Memory B cell (primary cell): ENCODE results near the gene FOXRED1.

Experiments
- ATAC-seq: fragments of 150-1000 bp; cut with Tn5 transposase; 2 replicates; pipeline ENCODE4 v1.10.0; 2021; ENCODE audit warnings: low read depth, mild to moderate bottlenecking, moderate library complexity
- DNase-seq, 2 donors: peaks; one replicate each; pipeline ENCODE4 v3.0.0; 2022; ENCODE audit warnings: low spot score in 2 of 2
- H3K27ac Mint-ChIP-seq: one replicate; pipeline ENCODE4 v1.8.0; 2022; ENCODE audit warnings: mild to moderate bottlenecking, moderate library complexity, mixed read lengths
- H3K27me3 Mint-ChIP-seq: one replicate; pipeline ENCODE4 v1.8.0; 2022; ENCODE audit warnings: mixed read lengths
- H3K36me3 Mint-ChIP-seq: one replicate; pipeline ENCODE4 v1.8.0; 2022; ENCODE audit warnings: mild to moderate bottlenecking, mixed read lengths
- H3K4me1 Mint-ChIP-seq: one replicate; pipeline ENCODE4 v1.8.0; 2022; ENCODE audit warnings: mixed read lengths
- H3K4me3 Mint-ChIP-seq: one replicate; pipeline ENCODE4 v1.8.0; 2022; ENCODE audit warnings: mild to moderate bottlenecking, moderate library complexity, mixed read lengths
- H3K9me3 Mint-ChIP-seq: one replicate; pipeline ENCODE4 v1.8.0; 2022; ENCODE audit warnings: mixed read lengths

The FOXRED1 gene

DNA sequence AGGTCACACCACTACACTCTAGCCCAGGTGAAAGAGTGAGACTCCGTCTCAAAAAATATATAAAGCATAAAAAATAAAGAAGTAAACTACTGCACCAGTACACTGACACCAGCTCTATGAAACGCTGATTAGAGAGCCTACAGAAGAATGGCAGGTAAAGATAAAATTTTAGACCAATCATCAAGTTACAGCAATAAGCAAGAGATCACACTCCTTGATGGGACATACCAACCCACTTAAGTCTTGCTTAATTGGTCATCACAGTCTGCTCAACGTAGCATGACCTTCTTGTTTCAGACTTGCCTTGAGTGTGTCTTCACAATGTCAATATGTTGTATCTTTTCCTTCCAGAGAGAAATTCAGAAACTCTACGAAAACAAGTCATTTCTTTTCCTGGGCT, 12.7 kb upstream of the FOXRED1 start:
- no peaks in the 10 kb centered on the region for H3K27me3 Mint-ChIP-seq
- no peaks in the 10 kb centered on the region for H3K9me3 Mint-ChIP-seq
- DNase-seq = no peak
- ATAC-seq = no peak
- no peaks in the 10 kb centered on the region for H3K4me1 Mint-ChIP-seq
- H3K4me3 Mint-ChIP-seq = no peak overlapping the region
- peak overlapping the region; percentile 19 for H3K27ac Mint-ChIP-seq
- peaks cover 10% of the 10 kb centered on the region for H3K36me3 Mint-ChIP-seq

DNA sequence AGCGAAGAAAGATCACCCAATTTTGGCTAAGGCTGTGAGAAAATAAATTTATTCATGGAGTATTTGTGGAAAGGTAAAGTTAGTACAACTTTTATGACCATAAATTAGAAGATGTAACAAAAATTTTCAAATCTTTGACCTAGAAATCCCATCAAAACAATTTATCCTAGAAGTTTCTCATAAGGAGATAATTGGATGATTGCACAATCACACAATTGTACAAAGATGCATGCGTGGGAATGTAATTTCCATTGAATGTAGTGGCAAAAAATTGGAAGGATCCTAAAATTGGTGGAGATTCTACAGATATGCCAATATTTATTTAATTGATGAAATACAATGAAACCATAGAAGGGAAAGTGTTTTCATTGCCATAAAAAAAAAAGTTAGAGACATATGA, 11.8 kb upstream of the FOXRED1 start:
- Mint-ChIP-seq H3K4me3 (no peak overlapping the region), H3K9me3 (no peaks in the 10 kb centered on the region), H3K36me3 (peaks cover 12% of the 10 kb centered on the region), H3K27me3 (no peaks in the 10 kb centered on the region), H3K27ac (no peak overlapping the region), H3K4me1 (no peaks in the 10 kb centered on the region)
- DNase-seq (no peak), ATAC-seq (no peak)

DNA sequence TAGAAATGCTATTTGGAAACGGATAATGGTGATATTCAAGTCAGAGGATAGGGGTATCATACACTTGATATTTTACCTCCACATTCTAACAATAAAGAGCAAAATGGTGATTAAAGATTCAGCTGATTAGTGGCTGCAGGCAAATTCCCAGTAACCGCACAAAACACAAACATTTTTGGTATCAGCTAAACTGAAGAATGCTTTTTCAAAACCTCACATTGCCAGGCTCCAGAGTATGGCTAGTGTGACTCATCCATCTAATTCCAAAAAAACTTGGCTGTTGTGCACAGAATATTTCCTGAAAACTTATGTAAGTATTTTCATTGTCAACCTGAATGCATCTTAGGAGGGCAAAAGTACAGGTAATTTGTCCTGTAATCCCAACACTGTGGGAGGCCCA, 11.2 kb upstream of the FOXRED1 start:
- no peak overlapping the region for H3K4me3 Mint-ChIP-seq
- ATAC-seq = no peak
- no peaks in the 10 kb centered on the region for H3K9me3 Mint-ChIP-seq
- H3K36me3 Mint-ChIP-seq = peaks cover 13% of the 10 kb centered on the region
- no peak overlapping the region for H3K27ac Mint-ChIP-seq
- H3K27me3 Mint-ChIP-seq = no peaks in the 10 kb centered on the region
- DNase-seq = no peak
- no peaks in the 10 kb centered on the region for H3K4me1 Mint-ChIP-seq

DNA sequence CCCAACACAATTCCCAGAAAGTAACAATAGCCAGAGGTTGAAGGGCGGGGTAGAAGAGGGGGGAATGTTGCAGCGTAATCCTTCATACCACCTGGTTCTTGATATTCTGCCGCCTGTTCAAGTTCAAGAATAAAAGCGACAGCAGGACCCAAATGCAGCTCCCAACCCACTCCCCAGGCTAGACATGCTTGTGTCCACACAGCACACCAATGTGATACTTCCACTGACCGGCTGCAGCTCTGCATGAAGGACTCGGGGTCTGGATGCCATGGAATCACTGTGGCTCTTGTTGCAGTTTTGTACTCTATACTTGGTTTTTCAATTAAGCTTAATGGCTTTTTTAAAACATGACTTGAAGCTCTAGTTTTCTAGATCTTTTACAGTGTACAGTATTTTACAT, 6.7 kb upstream of the FOXRED1 start:
- Mint-ChIP-seq H3K9me3 (no peaks in the 10 kb centered on the region), H3K27ac (no peak overlapping the region), H3K36me3 (peaks cover 37% of the 10 kb centered on the region), H3K4me1 (peaks cover 2% of the 10 kb centered on the region), H3K4me3 (no peak overlapping the region), H3K27me3 (no peaks in the 10 kb centered on the region)
- DNase-seq (no peak), ATAC-seq (no peak)

DNA sequence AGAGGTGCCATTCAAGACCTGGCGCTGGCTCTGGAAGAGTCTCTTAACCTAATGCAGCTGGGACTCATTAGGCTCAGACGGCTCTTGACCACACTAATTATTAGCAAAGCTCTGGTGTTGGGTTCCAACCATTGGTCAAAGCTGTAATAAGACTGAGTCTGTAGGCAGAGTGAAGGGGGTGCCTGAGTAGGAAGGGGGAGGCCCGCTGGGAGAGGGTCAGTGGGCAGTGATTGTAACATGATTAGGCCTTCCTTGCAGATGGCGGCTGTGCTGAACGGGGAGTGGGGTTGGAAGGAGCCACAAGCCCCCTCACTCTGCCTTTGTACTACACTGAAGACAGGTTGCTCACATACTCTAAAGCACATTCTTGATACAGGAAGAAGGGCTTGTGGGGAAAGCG, 5.5 kb upstream of the FOXRED1 start:
- no peaks in the 10 kb centered on the region for H3K9me3 Mint-ChIP-seq
- H3K27ac Mint-ChIP-seq = peak overlapping the region; percentile 15
- H3K36me3 Mint-ChIP-seq = peaks cover 36% of the 10 kb centered on the region
- H3K4me1 Mint-ChIP-seq = peaks cover 9% of the 10 kb centered on the region
- H3K27me3 Mint-ChIP-seq = no peaks in the 10 kb centered on the region
- ATAC-seq (no peak), DNase-seq (no peak)
- H3K4me3 Mint-ChIP-seq = no peak overlapping the region

DNA sequence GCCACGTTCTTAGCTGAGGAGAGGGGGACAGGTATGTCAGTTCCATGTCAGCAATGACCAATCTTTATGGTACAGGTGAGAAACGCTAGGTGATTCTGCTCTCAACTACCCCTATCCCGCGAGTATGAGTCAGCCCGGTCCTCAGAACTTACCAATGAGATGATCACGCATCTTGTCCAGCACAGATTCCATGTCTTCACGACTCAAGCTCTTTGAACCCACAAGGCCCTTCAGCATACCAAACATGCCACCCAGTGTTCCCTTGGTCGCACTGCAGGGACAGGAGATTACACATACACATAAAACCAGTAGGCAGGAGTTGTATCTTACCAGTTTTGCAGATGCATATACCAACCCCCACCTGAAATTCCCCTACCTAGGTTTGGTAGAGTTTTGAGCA, 3.1 kb upstream of the FOXRED1 start:
- H3K9me3 Mint-ChIP-seq = no peaks in the 10 kb centered on the region
- H3K27ac Mint-ChIP-seq = no peak overlapping the region
- DNase-seq = no peak
- no peaks in the 10 kb centered on the region for H3K27me3 Mint-ChIP-seq
- H3K36me3 Mint-ChIP-seq = peaks cover 36% of the 10 kb centered on the region
- ATAC-seq = no peak
- no peak overlapping the region for H3K4me3 Mint-ChIP-seq
- peaks cover 13% of the 10 kb centered on the region for H3K4me1 Mint-ChIP-seq

DNA sequence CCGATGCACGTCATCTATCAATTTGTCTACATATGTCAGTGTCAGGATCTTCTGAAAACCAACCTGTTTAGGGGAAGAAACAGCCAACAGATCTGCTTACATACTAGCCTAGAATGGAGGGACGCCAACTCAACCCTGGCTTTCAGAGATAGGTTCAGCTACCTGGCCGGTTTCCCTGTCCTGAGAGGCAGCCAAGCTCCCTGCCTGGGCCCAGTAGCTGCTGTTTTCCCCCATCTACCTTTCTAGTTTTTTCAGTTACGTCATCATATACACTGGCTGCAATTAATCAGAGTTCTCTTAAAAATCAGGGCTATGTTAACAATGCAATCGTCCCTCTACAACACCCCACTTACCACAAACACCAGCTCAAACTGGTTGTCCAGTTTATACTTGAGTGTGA, 1.3 kb upstream of the FOXRED1 start:
- Mint-ChIP-seq H3K4me1 (peaks cover 15% of the 10 kb centered on the region), H3K27ac (peak overlapping the region; percentile 100)
- no peak for ATAC-seq

DNA sequence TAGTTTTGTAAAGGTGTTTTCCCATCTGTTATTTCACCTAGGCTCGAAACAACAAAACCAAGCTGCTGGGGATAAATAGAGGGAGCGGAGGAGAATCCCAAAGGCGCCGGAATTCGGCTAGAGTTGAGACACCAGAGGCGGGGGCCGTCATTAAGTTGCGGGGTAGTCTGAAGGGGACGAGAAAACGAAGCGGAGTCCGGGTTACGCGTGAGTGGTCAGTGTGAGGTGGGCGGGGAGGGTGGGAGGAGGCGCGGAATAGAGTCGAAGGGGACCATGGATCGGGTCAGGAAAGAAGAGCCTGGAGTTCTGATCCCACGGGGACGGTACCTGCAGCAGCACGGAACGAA, 620 bp upstream of the FOXRED1 start:
- DNase-seq (peak; percentile 10 to 21), ATAC-seq (no peak)
- Mint-ChIP-seq H3K4me1 (peaks cover 15% of the 10 kb centered on the region), H3K27me3 (no peaks in the 10 kb centered on the region), H3K4me3 (peak overlapping the region; percentile 91), H3K36me3 (peaks cover 31% of the 10 kb centered on the region), H3K9me3 (no peaks in the 10 kb centered on the region), H3K27ac (peak overlapping the region; percentile 100)

More for the DNA sequence above, 1.3 kb upstream of the FOXRED1 start:
- no peak for DNase-seq
- Mint-ChIP-seq H3K36me3 (peaks cover 34% of the 10 kb centered on the region), H3K9me3 (no peaks in the 10 kb centered on the region), H3K27me3 (no peaks in the 10 kb centered on the region), H3K4me3 (peak overlapping the region; percentile 91)

DNA sequence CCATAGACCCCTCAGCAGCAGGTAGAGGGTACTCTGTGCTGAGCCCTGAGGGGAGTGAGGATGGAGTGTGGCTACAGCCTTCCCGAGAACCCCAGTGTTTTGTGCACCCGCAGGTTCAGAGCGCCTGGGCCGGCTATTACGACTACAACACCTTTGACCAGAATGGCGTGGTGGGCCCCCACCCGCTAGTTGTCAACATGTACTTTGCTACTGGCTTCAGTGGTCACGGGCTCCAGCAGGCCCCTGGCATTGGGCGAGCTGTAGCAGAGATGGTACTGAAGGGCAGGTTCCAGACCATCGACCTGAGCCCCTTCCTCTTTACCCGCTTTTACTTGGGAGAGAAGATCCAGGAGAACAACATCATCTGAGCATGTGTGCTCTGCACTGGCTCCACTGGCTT, 8.4 kb downstream of the FOXRED1 start:
- H3K4me1 Mint-ChIP-seq = peaks cover 21% of the 10 kb centered on the region
- H3K9me3 Mint-ChIP-seq = no peaks in the 10 kb centered on the region
- H3K36me3 Mint-ChIP-seq = peaks cover 16% of the 10 kb centered on the region
- no peaks in the 10 kb centered on the region for H3K27me3 Mint-ChIP-seq
- no peak for ATAC-seq
- no peak overlapping the region for H3K4me3 Mint-ChIP-seq
- no peak overlapping the region for H3K27ac Mint-ChIP-seq
- DNase-seq = no peak

DNA sequence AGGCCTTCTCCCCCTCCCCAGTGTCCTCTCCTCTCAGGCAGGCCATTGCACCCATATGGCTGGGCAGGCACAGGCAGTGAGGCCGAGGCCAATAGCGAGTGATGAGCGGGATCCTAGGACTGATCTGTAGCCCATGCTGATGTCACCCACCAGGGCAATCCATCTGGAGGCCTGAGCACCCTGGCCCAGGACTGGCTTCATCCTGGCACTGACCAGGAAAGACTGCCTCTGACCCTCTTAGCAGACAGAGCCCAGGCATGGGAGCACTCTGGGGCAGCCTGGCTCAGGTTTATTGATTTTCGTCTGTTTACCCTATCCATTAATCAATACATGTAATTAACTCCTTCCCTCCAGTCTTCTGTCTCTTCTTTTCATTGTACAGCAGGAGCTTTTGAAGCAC, 8.8 kb downstream of the FOXRED1 start:
- no peak for ATAC-seq
- H3K36me3 Mint-ChIP-seq = peaks cover 12% of the 10 kb centered on the region

DNA sequence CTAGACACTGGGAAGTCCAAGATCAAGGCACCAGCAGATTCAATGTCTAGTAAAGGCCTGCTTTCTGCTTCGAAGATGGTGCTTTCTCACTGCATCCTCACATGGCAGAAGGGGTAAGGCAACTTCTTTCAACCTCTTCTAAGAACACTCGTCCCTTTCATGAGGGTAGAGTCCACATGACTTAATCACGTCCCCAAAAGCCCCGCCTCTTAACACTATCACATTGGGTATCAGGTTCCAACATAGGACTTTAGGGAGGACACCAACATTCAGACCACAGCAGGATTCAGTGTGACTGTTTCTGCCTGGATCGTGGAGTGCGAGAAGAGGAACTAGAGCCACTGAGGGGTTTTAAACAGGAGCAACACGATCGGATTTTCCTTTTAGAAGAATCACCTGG, 10.2 kb downstream of the FOXRED1 start:
- no peaks in the 10 kb centered on the region for H3K9me3 Mint-ChIP-seq
- H3K27me3 Mint-ChIP-seq = no peaks in the 10 kb centered on the region
- DNase-seq (no peak), ATAC-seq (no peak)
- H3K36me3 Mint-ChIP-seq = peaks cover 9% of the 10 kb centered on the region
- peaks cover 25% of the 10 kb centered on the region for H3K4me1 Mint-ChIP-seq
- peak overlapping the region; percentile 60 for H3K27ac Mint-ChIP-seq
- H3K4me3 Mint-ChIP-seq = no peak overlapping the region

More for the DNA sequence above, 8.8 kb downstream of the FOXRED1 start:
- no peak overlapping the region for H3K27ac Mint-ChIP-seq
- H3K4me3 Mint-ChIP-seq = no peak overlapping the region
- no peak for DNase-seq
- no peaks in the 10 kb centered on the region for H3K27me3 Mint-ChIP-seq
- peaks cover 20% of the 10 kb centered on the region for H3K4me1 Mint-ChIP-seq
- no peaks in the 10 kb centered on the region for H3K9me3 Mint-ChIP-seq

DNA sequence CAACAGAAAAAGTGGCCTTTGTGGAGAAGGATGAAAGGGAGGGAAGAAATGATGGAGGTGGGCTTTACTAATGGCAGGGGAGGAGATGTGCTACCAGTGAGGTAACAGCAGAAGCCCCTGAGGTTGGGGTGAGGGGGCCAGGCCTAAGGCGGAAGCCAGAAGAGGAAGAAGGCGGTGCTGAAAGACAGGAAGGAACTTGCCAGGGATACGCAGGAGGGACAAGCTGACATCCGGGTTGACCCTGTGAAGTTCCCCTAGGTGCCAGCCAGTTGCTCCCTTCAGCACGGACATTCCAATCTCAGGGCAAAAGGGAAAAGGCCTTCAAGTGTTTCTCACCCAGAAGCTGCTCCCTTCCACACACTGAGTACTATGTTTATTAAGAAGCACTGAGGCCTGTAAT, 11.6 kb downstream of the FOXRED1 start:
- no peaks in the 10 kb centered on the region for H3K9me3 Mint-ChIP-seq
- H3K27ac Mint-ChIP-seq = peak overlapping the region; percentile 60
- H3K4me3 Mint-ChIP-seq = no peak overlapping the region
- ATAC-seq (no peak), DNase-seq (no peak)
- peaks cover 3% of the 10 kb centered on the region for H3K36me3 Mint-ChIP-seq
- no peaks in the 10 kb centered on the region for H3K27me3 Mint-ChIP-seq
- H3K4me1 Mint-ChIP-seq = peaks cover 29% of the 10 kb centered on the region

DNA sequence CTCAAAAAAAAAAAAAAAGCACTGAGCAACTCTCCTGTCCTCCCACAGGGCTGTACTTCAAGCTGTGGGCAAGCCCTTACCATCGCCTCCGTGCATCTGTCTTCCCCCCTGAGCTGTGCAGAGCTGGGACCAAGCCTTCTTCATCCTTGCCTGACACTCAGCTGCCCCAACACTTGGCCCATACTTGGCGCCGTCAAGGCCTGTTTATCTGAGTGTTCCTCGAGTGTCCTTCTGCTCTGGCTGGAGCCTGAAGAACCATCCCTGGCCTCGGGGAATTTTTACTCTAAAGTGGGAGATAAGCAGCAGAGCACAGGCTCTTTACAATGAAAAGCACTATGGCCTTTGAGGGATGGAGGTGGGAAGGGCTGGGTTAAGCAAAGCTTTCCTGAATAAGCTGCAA, 12.3 kb downstream of the FOXRED1 start:
- no peaks in the 10 kb centered on the region for H3K27me3 Mint-ChIP-seq
- DNase-seq (no peak), ATAC-seq (no peak)
- no peaks in the 10 kb centered on the region for H3K9me3 Mint-ChIP-seq
- peaks cover 27% of the 10 kb centered on the region for H3K4me1 Mint-ChIP-seq
- no peaks in the 10 kb centered on the region for H3K36me3 Mint-ChIP-seq
- peak overlapping the region; percentile 96 for H3K4me3 Mint-ChIP-seq
- peak overlapping the region; percentile 99 for H3K27ac Mint-ChIP-seq

DNA sequence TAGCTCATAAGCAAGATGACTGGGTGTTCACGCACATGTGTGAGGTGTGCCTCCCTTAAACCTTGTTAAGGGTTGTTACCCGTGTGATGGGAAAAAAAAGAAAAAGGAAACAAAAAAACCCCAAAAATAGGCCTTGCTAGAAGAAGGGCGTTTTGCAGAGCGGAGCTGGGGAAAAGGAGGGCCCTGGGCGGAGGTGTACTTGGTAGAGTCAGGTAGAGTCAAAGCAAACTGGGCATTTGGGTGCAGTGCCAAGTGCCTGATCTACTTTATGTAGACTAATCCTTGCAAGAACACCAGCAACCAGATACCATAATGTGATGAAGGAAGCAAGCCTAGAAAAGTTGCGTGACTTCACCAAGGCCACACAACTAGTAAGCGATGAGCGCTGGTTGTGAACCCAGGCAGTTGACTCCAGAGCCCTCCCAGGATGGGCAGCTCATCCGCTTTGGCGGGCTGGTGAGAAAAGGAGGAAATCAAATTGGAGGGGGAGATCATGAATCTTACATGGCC, 12.8 kb downstream of the FOXRED1 start:
- H3K4me1 Mint-ChIP-seq = peaks cover 28% of the 10 kb centered on the region
- H3K36me3 Mint-ChIP-seq = no peaks in the 10 kb centered on the region
- DNase-seq (no peak), ATAC-seq (no peak)
- H3K9me3 Mint-ChIP-seq = no peaks in the 10 kb centered on the region
- no peaks in the 10 kb centered on the region for H3K27me3 Mint-ChIP-seq
- peak overlapping the region; percentile 99 for H3K27ac Mint-ChIP-seq
- H3K4me3 Mint-ChIP-seq = peak overlapping the region; percentile 96

DNA sequence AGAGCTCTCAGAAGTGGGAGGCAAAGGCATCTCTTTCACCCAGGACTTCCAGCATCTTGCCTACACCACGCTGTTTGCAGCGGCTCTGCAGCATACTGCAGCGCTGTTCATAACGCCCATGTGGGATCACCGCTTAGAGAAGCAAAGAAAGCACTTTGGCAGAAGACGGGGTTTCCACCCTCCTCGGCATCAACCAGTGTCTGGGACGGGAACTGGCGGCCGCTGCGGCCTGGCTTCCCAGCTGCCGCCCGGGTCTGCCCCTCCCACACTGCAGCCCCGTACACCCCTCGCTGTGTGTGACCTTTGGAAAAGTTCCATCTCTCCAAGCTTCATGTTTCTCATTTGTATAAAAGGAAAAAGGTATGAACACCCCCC, 13.4 kb downstream of the FOXRED1 start:
- no peaks in the 10 kb centered on the region for H3K27me3 Mint-ChIP-seq
- H3K4me3 Mint-ChIP-seq = peak overlapping the region; percentile 96
- H3K27ac Mint-ChIP-seq = peak overlapping the region; percentile 99
- peaks cover 2% of the 10 kb centered on the region for H3K36me3 Mint-ChIP-seq
- ATAC-seq (peak; percentile 41), DNase-seq (peak in 1 of 2 donors; percentile 27)
- H3K9me3 Mint-ChIP-seq = no peaks in the 10 kb centered on the region
- peaks cover 30% of the 10 kb centered on the region for H3K4me1 Mint-ChIP-seq
